ENCODE results near the gene FN1. TPM values are rescaled to one million over a fixed set of nuclear protein-coding genes. Genes with fewer than 3 reads are reported as not detected.
A peak's percentile ranks its signal among the peaks of the same experiment; 100 is the strongest.

The FN1 gene
- under 1 TPM in 1 of 3 donors, not detected in 2; 0.69 TPM for polyA plus RNA-seq

- peaks cover 0 to under 1% (median 0%) of the 10 kb centered on the region in 6 donors for H3K9me3 Mint-ChIP-seq
- H3K27ac Mint-ChIP-seq, result peak within 1 kb of the TSS in 2 of 6 donors; percentile 12 to 14
- peaks cover 13 to 51% (median 30%) of the 10 kb centered on the region in 3 donors for H3K27me3 Mint-ChIP-seq (ENCODE audit: low read depth in 3 of 3)
- H3K4me3 Mint-ChIP-seq, result peak within 1 kb of the TSS; percentile 73 to 88 (median 83)
- peak; percentile 56 to 60 (median 56) for DNase-seq
- H3K36me3 Mint-ChIP-seq, result no peaks in the 10 kb centered on the region
- H3K4me1 Mint-ChIP-seq, result peaks cover 17 to 23% of the 10 kb centered on the region in 2 donors
Observed at GRCh38 chr2:215435870-215436704, at the start of gene FN1. FN1 (minus strand) TSS chr2:215436068; CDS start chr2:215435802, 266 bp downstream.

- H3K4me3 Mint-ChIP-seq, result no peak overlapping the region
- H3K4me1 Mint-ChIP-seq, result no peaks in the 10 kb centered on the region
- no peak for DNase-seq
- no peaks in the 10 kb centered on the region for H3K36me3 Mint-ChIP-seq
- H3K9me3 Mint-ChIP-seq, result peaks cover 0 to 4% (median 0%) of the 10 kb centered on the region in 6 donors
- H3K27me3 Mint-ChIP-seq (ENCODE audit: low read depth in 3 of 3), result peaks cover 4 to 5% (median 4%) of the 10 kb centered on the region in 3 donors
- no peak overlapping the region for H3K27ac Mint-ChIP-seq
Observed at GRCh38 chr2:215485032-215485431, 49.2 kb upstream of the FN1 start.

- Mint-ChIP-seq H3K27ac (no peak overlapping the region), H3K36me3 (no peaks in the 10 kb centered on the region), H3K4me3 (no peak overlapping the region), H3K9me3 (peaks cover 0 to 4% (median 0%) of the 10 kb centered on the region in 6 donors), H3K27me3 (ENCODE audit: low read depth in 3 of 3) (peaks cover 4% of the 10 kb centered on the region in 3 donors), H3K4me1 (no peaks in the 10 kb centered on the region)
- no peak for DNase-seq
Observed at GRCh38 chr2:215484570-215484969, 48.7 kb upstream of the FN1 start.

- Mint-ChIP-seq H3K27me3 (ENCODE audit: low read depth in 3 of 3) (peaks cover 0 to 6% (median 4%) of the 10 kb centered on the region in 3 donors), H3K36me3 (no peaks in the 10 kb centered on the region), H3K4me1 (no peaks in the 10 kb centered on the region), H3K4me3 (no peak overlapping the region), H3K9me3 (peaks cover 0 to 3% (median 0%) of the 10 kb centered on the region in 6 donors), H3K27ac (no peak overlapping the region)
- no peak for DNase-seq
Observed at GRCh38 chr2:215483431-215483830, 47.6 kb upstream of the FN1 start.

- H3K4me3 Mint-ChIP-seq, result no peak overlapping the region
Observed at GRCh38 chr2:215479536-215480240, 43.8 kb upstream of the FN1 start.

GRCh38 chr2:215479121-215479520 lies 43.3 kb upstream of the FN1 start:
- H3K9me3 Mint-ChIP-seq, result no peaks in the 10 kb centered on the region
- H3K4me1 Mint-ChIP-seq, result no peaks in the 10 kb centered on the region
- H3K4me3 Mint-ChIP-seq, result no peak overlapping the region
- peaks cover 0 to 11% (median 6%) of the 10 kb centered on the region in 3 donors for H3K27me3 Mint-ChIP-seq (ENCODE audit: low read depth in 3 of 3)
- DNase-seq, result no peak
- no peak overlapping the region for H3K27ac Mint-ChIP-seq
- H3K36me3 Mint-ChIP-seq, result no peaks in the 10 kb centered on the region

More at GRCh38 chr2:215479536-215480240, 43.8 kb upstream of the FN1 start:
- no peak for DNase-seq
- Mint-ChIP-seq H3K27ac (no peak overlapping the region), H3K27me3 (ENCODE audit: low read depth in 3 of 3) (peaks cover 0 to 11% (median 6%) of the 10 kb centered on the region in 3 donors), H3K4me1 (no peaks in the 10 kb centered on the region), H3K36me3 (no peaks in the 10 kb centered on the region), H3K9me3 (no peaks in the 10 kb centered on the region)

GRCh38 chr2:215476424-215476823 lies 40.6 kb upstream of the FN1 start:
- Mint-ChIP-seq H3K27me3 (ENCODE audit: low read depth in 3 of 3) (peaks cover 0 to 7% (median 4%) of the 10 kb centered on the region in 3 donors), H3K4me1 (no peaks in the 10 kb centered on the region), H3K4me3 (no peak overlapping the region), H3K9me3 (no peaks in the 10 kb centered on the region), H3K36me3 (no peaks in the 10 kb centered on the region), H3K27ac (no peak overlapping the region)
- no peak for DNase-seq

GRCh38 chr2:215466097-215466909 lies 30.4 kb upstream of the FN1 start:
- no peak for DNase-seq
- no peaks in the 10 kb centered on the region for H3K4me1 Mint-ChIP-seq
- no peaks in the 10 kb centered on the region for H3K36me3 Mint-ChIP-seq
- no peak overlapping the region for H3K27ac Mint-ChIP-seq
- no peaks in the 10 kb centered on the region for H3K9me3 Mint-ChIP-seq
- no peak overlapping the region for H3K4me3 Mint-ChIP-seq
- peaks cover 0 to 4% (median 3%) of the 10 kb centered on the region in 3 donors for H3K27me3 Mint-ChIP-seq (ENCODE audit: low read depth in 3 of 3)

- H3K4me1 Mint-ChIP-seq, result no peaks in the 10 kb centered on the region
- no peak overlapping the region for H3K4me3 Mint-ChIP-seq
- DNase-seq, result no peak
- peaks cover 0 to 6% (median 4%) of the 10 kb centered on the region in 3 donors for H3K27me3 Mint-ChIP-seq (ENCODE audit: low read depth in 3 of 3)
- H3K9me3 Mint-ChIP-seq, result no peaks in the 10 kb centered on the region
- H3K36me3 Mint-ChIP-seq, result no peaks in the 10 kb centered on the region
- H3K27ac Mint-ChIP-seq, result no peak overlapping the region
Observed at GRCh38 chr2:215465256-215465655, 29.4 kb upstream of the FN1 start.

GRCh38 chr2:215461836-215462532 lies 26.1 kb upstream of the FN1 start:
- H3K4me3 Mint-ChIP-seq, result no peak overlapping the region
- H3K27me3 Mint-ChIP-seq (ENCODE audit: low read depth in 3 of 3), result peaks cover 3 to 6% (median 5%) of the 10 kb centered on the region in 3 donors
- DNase-seq, result no peak
- H3K36me3 Mint-ChIP-seq, result no peaks in the 10 kb centered on the region
- no peaks in the 10 kb centered on the region for H3K9me3 Mint-ChIP-seq
- no peak overlapping the region for H3K27ac Mint-ChIP-seq
- H3K4me1 Mint-ChIP-seq, result no peaks in the 10 kb centered on the region

- Mint-ChIP-seq H3K27ac (no peak overlapping the region), H3K36me3 (no peaks in the 10 kb centered on the region), H3K9me3 (no peaks in the 10 kb centered on the region), H3K27me3 (ENCODE audit: low read depth in 3 of 3) (peaks cover 3 to 6% (median 5%) of the 10 kb centered on the region in 3 donors), H3K4me3 (no peak overlapping the region), H3K4me1 (no peaks in the 10 kb centered on the region)
- no peak for DNase-seq
Observed at GRCh38 chr2:215460682-215461382, 25.0 kb upstream of the FN1 start.

GRCh38 chr2:215455958-215456357 lies 20.1 kb upstream of the FN1 start:
- no peak overlapping the region for H3K27ac Mint-ChIP-seq
- H3K4me1 Mint-ChIP-seq, result no peaks in the 10 kb centered on the region
- no peaks in the 10 kb centered on the region for H3K9me3 Mint-ChIP-seq
- H3K36me3 Mint-ChIP-seq, result no peaks in the 10 kb centered on the region
- H3K27me3 Mint-ChIP-seq (ENCODE audit: low read depth in 3 of 3), result peaks cover under 1 to 6% (median 2%) of the 10 kb centered on the region in 3 donors
- DNase-seq, result no peak
- no peak overlapping the region for H3K4me3 Mint-ChIP-seq
